GM12874 (cell line): Measurements from ENCODE around the gene STK17B.

Experiments
- TF ChIP-seq, protein P1 (sequence below): IDR thresholded peaks from 2 replicates; pipeline ENCODE4 v1.5.1; 2011; ENCODE audit warnings: low read depth, mild to moderate bottlenecking, control low read depth, low read length, moderate library complexity; ENCODE audit not compliant: insufficient read depth

STK17B gene

DNA sequence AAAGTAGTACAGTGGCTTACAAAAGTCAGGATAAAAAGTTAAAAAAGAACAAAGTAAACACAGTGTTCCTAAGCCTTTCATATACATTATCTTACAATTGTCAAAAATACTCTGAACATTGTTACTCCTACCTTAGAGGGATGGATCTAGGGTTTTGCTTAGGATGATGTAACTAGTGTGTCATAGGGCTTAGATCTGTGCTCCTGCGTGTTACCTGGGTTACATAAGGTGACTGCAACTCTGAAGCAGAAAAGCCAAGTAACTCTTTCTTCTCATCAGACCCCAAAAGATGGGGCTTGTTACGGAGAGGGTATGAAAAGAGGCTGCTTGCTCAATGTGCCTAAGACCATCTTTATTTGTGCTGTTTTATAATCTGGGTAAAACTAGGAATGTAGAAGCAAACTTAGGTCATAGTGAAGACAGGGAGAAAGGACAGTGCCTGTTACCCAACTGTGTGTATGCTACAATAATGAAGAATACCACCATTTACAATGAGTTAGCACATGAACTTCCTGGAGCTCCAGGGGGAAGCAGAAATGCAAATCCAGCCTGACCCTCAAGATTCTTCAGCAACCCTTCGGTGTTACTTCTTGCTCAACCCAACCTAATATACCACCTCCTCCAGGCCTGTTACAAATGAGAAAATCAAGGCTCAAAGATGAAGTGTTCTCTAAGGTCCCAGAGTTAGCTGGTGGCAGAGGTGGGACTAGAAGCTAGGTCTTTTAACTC lies 42.0 kb upstream of the STK17B start:
- TF ChIP-seq, protein P1, sequence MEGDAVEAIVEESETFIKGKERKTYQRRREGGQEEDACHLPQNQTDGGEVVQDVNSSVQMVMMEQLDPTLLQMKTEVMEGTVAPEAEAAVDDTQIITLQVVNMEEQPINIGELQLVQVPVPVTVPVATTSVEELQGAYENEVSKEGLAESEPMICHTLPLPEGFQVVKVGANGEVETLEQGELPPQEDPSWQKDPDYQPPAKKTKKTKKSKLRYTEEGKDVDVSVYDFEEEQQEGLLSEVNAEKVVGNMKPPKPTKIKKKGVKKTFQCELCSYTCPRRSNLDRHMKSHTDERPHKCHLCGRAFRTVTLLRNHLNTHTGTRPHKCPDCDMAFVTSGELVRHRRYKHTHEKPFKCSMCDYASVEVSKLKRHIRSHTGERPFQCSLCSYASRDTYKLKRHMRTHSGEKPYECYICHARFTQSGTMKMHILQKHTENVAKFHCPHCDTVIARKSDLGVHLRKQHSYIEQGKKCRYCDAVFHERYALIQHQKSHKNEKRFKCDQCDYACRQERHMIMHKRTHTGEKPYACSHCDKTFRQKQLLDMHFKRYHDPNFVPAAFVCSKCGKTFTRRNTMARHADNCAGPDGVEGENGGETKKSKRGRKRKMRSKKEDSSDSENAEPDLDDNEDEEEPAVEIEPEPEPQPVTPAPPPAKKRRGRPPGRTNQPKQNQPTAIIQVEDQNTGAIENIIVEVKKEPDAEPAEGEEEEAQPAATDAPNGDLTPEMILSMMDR: no peak

DNA sequence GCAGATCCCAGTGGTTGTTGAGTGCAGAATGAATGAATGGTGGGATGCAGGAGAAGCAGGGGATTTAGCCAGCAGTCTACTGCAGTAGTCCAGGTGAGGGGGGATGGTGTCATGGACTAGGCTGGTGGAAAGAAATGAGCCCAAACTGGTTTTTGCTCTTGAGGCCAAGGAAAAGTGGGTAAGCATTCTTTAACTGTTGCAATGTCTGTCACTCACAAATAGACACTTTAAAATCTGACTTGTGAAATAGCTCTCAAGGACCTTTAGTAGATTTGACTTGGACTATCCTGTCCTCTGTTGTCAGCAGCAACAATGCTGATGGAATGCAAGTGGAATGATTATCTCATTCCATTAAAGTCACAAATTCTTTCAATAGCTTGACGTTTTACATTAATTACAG lies 37.5 kb upstream of the STK17B start:
- TF ChIP-seq, protein P1: no peak

DNA sequence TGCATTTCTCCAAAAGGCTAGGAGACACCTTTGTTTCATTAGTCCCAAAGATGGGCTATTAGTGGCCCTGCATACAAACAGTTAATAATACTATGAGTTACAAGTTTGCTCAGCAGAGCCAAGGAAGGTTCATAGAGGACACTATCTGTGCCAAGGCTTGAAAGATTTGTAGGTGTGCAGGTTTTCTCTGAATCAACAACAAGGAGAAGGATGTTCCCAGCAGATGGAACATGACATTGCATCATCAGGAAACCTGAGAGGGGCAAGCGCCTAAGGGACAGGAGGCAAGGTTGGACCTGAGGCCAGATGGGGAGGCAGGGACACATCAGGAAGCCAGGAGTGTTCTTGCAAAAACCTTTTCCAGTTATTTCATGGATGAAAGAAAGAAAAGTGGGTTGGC lies 35.4 kb upstream of the STK17B start:
- TF ChIP-seq, protein P1: no peak

DNA sequence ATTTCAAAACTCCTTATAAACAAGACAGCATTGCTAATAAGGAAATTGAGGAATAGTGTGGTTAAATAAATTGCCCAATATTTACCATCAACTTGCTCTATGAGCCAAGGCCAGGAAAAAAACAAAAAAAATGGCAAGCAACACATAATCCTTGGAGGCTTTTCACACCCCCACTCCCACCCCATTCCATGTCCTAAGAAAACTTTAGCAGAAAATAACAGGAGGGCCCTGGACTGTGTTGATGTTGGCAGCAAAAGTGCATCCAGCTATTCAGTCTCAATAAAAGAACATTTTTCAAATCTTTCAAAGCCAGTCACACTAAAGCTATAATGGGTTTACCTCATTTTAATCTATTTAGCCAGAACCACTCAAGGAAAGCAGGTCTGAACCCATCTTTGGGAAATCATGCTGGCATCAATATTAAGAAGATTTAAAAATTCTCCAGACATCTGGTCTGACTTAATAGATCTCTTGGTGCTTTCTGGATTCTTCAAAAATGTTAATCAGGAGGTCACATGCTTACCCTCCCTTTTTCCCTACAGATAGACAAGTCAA lies 34.6 kb upstream of the STK17B start:
- TF ChIP-seq, protein P1: no peak

DNA sequence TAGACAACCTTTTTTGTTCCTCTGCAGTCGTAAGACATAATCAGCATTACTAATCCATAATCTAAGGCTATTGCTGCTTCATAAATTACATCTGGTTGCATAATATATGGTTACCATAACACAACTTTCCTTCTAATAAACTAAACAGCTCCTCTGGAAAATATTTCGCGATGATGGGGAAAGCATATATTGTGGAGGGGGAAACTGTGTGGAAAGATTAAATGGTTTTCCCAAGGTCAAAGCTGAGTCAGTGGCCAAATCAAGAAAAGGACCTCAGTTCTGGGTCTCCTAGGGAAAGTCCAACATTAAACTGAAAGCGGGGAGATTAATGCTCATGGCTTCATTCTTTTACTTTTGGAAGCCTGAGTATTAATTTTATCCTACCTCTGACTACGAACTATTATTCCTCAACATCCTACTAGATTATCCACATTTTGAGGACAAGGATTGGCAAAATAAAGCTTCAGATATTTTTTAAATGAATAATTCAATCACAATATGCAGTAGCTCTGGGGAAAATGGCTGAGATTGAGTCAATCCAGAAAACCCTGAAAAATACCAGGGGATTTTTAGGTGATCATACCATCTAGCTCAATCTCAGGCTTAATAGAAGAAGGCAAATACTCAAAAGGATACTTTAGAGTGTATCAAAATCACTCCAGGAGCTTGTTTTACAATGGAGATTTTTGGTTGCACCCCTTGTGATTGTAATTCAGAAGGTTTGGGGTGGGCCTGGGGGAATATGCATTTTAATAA lies 33.8 kb upstream of the STK17B start:
- TF ChIP-seq, protein P1: no peak

DNA sequence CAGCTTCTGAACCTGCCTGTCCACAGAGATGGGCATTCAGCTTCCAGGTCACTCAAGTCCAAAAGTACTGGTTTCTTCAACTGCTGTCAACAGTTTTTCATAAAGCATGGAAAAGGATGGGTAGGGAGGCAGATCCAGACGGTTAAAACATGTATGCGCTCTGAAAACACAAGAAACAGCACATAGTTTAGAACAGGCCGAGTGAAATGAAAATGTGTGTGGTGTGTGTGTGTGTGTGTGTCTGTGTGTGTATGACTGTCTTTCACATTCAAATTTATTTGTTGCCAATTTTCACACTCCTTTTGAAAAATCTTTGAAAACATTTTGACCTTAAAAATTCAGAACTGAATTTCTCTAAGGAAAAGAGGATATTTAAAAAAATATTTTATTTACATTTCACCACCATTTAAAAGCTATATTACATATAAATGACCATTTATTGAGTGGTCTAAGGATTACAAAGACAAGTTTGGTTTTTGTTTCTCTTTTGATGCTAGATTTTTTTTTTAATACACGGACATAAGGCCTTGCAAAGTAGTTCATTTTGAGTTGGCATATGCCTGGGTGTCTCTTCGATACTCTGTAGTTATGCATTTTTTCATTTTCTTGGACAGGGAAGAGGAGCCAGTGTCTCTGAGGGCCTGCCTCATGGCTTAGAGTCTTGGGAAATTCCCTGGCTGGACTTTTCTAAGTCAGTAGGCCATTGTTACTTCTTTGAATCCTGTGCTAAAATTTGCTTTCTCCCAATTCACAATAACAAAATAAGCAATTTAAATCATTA lies 30.0 kb upstream of the STK17B start:
- TF ChIP-seq, protein P1: no peak

DNA sequence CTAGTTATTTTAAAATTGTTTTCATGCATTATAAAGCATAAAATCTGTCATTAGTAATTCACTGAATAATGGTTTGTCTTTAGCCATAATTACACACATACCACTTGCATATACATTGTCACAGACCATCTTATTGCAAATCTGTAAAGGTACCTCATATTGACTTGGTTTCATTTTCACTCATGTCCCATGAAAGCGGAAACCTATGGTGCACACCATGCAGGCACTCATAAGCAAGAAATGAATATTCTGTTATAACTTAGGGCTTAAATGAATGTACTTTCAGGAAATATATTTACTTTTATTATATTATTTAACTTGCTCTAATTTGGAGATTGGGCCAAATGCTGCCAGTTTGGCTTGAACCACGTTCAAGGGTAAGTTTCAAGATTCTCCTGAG lies 29.2 kb upstream of the STK17B start:
- TF ChIP-seq, protein P1: no peak
